Measurements from ENCODE around the gene PHAX. TPM values are rescaled to one million over a fixed set of nuclear protein-coding genes. Genes with fewer than 3 reads are reported as not detected.

The PHAX gene
- total and polyA plus RNA-seq, 10 of the 15 experiments (the other 5 are each of a cell fraction or from before 2014, with no cell fraction given): 28.2 to 88.7 (median 60.3) TPM

- in situ Hi-C loops (cut with MboI): no loop called here
- ATAC-seq (no peak), FAIRE-seq (no peak), DNase-seq (ENCODE audit: low read depth, low spot score) (no peak)
- H2AFZ ChIP-seq (ENCODE audit: control insufficient read depth, low read depth, low read length): no peak overlapping the region
- 55% methylated on average over 5 of the region's 5 CpGs for WGBS (ENCODE audit: insufficient coverage, insufficient replicate concordance, low lambda C conversion rate, missing lambda C conversion rate)
- no peak overlapping the region for H3K9ac ChIP-seq (ENCODE audit: control insufficient read depth, insufficient read depth, low read length)
- no peaks in the 10 kb centered on the region for H3K27me3 ChIP-seq (replicated peaks in 1 of 2; ENCODE audit: control insufficient read depth in 2 of 2, insufficient read depth in 2 of 2, low read length in 1 of 2)
- no TSS peak for BruUV-seq (replicated peaks)
- ChIA-PET SMC1A (ENCODE audit: uncharacterized antibody, unreplicated experiment) (no interaction called here), RAD21 (ENCODE audit: unreplicated experiment) (no interaction called here), POLR2A (no interaction called here), CTCF (no interaction called here)
- H3K9me3 ChIP-seq (replicated peaks; ENCODE audit: control insufficient read depth, insufficient read depth, low read length): no peaks in the 10 kb centered on the region
- intact Hi-C loops (cut with micrococcal nuclease; ENCODE audit: unreplicated experiment): no loop called here
- no peaks in the 10 kb centered on the region for H4K20me1 ChIP-seq (ENCODE audit: control insufficient read depth, insufficient read depth)
- H3K4me1 ChIP-seq (ENCODE audit: control insufficient read depth, insufficient read depth, low read length): no peaks in the 10 kb centered on the region
- H3K36me3 ChIP-seq (ENCODE audit: control insufficient read depth in 2 of 2, insufficient read depth in 2 of 2, low read length in 1 of 2): no peaks in the 10 kb centered on the region
- TF ChIP-seq MYB (IDR thresholded peaks at IDR 0.05; ENCODE audit: borderline replicate concordance, low read depth, low read length): no peak
- TF ChIP-seq RUNX3 (IDR thresholded peaks at IDR 0.05; ENCODE audit: low read length): no peak
- no peak for TF ChIP-seq CEBPZ (IDR thresholded peaks at IDR 0.05; ENCODE audit: low read depth, low read length)
- TF ChIP-seq TAF1 (IDR thresholded peaks at IDR 0.05; ENCODE audit: borderline replicate concordance, low read depth, low read length): no peak
- TF ChIP-seq RCOR1 (conservative IDR thresholded peaks at IDR 0.05; ENCODE audit: low read depth, low read length): no peak
- no peak for TF ChIP-seq RAD51 (IDR thresholded peaks at IDR 0.05)
- TF ChIP-seq IKZF1 (conservative IDR thresholded peaks at IDR 0.05): no peak
- TF ChIP-seq POLR2AphosphoS5 (IDR thresholded peaks at IDR 0.05; ENCODE audit: low read length): no peak
- TF ChIP-seq WRNIP1 (IDR thresholded peaks at IDR 0.05; ENCODE audit: borderline replicate concordance, low read depth, low read length): no peak
- no peak for TF ChIP-seq ETV6 (conservative IDR thresholded peaks at IDR 0.05 in 1 of 2, IDR thresholded peaks at IDR 0.05 in 1 of 2; ENCODE audit: borderline replicate concordance in 1 of 2, low read depth in 1 of 2)
- no peak for TF ChIP-seq RBBP5 (conservative IDR thresholded peaks at IDR 0.05)
- no peak for TF ChIP-seq SUPT20H (IDR thresholded peaks at IDR 0.05; ENCODE audit: borderline replicate concordance, control insufficient read depth, low read depth, low read length)
- no peak for TF ChIP-seq SREBF2 (IDR thresholded peaks at IDR 0.05; ENCODE audit: low read length)
- H3K4me3 ChIP-seq: no peak overlapping the region
- no peak overlapping the region for H3K4me2 ChIP-seq (ENCODE audit: control insufficient read depth, insufficient read depth)
- no peak overlapping the region for H3K27ac ChIP-seq (ENCODE audit: control insufficient read depth, insufficient read depth)
- no peaks in the 10 kb centered on the region for H3K79me2 ChIP-seq (ENCODE audit: control insufficient read depth, insufficient read depth, low read length)
These were observed 23.3 kb upstream of the PHAX start for GRCh38 chr5:126577415-126577814.

Data from GM12878 (cell line).